Stimulated activated CD4-positive, alpha-beta T cell treated with anti-CD3 and anti-CD28 coated beads, Interleukin-2, amount 100 ng/mL, for 48 hours (primary cell): ENCODE data around the gene TATDN3.
A peak's percentile ranks its signal among the peaks of the same experiment; 100 is the strongest.
"Not testable (repeated sequence)": the region's sequence is repeated elsewhere in the genome, so short reads cannot be mapped to it uniquely, and the experiment has no call there.

Experiments used
- DNase-seq, 2 donors: peaks; one replicate each; pipeline ENCODE4 v3.0.0-alpha.2; 2020

TATDN3 gene

DNA sequence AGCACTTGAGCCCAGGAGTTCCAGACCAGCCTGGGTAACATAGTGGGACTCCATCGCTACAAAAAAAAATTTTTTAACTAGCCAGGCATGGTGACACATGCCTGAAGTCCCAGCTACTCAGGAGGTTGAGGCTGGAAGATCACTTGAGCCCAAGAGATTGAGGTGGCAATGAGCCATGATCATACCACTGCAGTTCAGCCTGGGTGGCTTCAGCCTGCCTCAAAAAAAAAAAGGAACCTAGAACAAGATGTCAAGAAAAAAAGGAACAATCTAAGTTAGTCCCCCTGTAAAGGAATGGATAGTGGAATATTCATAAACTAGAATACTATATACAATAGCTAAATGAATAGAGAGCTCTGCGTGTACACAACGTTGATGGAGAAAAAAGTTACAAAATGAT is 14.5 kb upstream of the TATDN3 start:
- no peak for DNase-seq

- DNase-seq: not testable (repeated sequence)
Observed at GRCh38 chr1:212779086-212779485, 12.6 kb upstream of the TATDN3 start.

DNA sequence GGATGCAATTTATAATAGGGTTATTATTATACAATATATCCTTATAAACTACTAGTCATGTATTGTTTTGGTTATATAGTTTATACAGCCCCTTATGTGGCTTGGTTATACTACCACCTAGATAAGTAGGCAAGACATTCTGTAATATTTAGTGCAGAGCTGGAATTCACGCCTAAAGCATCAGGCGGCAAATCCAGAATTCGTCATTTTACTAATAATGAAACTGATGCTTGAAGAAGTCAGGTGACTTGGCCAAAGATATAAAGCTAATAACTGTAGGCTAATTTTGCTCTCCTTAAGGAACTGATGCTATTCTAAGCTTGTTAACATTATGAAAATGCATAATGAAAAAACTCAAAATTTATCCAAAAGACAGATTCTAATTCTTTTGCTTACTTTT is 10.9 kb upstream of the TATDN3 start:
- no peak for DNase-seq

GRCh38 chr1:212781225-212781624 is 10.5 kb upstream of the TATDN3 start:
- no peak for DNase-seq

GRCh38 chr1:212782422-212783154 is 9.1 kb upstream of the TATDN3 start:
- no peak for DNase-seq

- DNase-seq: no peak
Observed at GRCh38 chr1:212783976-212784375, 7.7 kb upstream of the TATDN3 start.

DNA sequence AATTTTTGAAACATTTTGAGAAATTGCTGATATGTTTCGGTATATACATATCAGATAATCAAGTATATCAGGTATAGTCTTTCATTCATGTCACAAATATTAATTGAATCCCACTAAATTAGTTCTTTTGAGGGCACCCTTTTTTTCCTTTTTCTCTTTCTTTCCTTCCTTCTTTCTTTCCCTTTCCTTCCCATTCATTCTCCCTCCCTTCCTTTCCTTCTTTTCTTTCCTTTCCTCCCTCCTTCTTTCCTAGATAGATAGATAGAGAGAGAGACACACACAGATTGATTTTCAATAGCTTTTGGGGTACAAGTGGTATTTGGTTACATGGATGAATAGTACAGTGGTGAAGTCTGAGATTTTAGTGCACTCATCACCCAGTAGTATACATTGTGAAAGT is 5.8 kb upstream of the TATDN3 start:
- DNase-seq: no peak

- no peak for DNase-seq
Observed at GRCh38 chr1:212791261-212791675, 426 bp upstream of the TATDN3 start.

- no peak for DNase-seq
Observed at GRCh38 chr1:212792396-212792908, 758 bp downstream of the TATDN3 start.

- no peak for DNase-seq
Observed at GRCh38 chr1:212794561-212795014, 2.9 kb downstream of the TATDN3 start.

GRCh38 chr1:212797681-212798080 is 6.0 kb downstream of the TATDN3 start:
- no peak for DNase-seq

DNA sequence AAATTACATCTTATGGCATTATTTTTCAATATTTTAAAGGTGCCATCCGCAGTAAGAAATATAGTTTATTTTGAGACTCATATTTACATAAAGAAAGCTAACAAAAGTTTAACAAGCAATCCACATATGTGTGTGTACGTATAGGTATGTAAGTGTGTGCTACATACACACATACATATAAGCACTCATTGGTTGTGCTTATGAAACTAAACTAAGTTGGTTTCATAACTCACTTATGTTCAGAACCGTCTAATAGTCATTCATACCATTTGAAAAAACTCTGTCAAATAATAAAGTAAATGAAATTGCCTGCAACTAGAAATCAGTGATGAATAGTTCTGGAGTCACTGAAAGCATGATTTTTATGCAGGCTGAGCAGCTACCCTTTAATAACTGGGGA is 14.1 kb downstream of the TATDN3 start:
- DNase-seq: no peak

DNA sequence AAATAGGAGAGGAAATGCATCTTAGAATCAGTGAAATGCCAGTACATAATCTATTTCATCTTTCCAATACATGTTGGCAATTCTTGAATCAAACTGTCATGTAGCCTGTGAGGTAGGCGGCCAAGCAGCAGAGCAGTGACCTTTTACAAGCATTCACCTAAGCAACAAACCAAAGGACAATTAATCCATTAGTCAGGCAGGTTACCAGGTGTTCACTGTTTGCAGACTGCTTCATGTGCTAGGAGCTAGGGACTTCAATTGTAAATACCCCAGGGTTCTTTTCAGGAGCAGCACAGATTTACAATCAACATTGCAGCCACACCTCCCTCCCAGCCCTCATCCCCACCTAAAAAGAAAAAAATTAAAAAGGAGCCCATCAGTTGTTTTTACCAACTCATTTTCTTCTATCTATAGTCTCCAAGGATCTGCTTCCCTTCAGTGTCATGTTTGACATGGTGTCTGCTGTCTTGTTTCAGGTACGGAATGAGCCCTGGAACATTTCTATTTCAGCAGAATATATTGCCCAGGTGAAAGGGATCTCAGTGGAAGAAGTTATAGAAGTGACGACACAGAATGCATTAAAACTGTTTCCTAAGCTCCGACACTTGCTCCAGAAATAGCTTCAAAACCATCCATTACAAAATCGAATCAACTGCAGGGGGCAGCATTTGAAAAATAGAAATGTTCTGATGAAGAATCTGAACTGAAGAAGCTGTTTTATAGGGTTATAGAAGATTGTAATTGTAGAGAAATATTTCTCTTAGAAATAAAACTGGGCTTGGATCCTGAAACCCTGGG is 23.0 kb downstream of the TATDN3 start:
- DNase-seq: peak in 1 of 2 donors; percentile 18

DNA sequence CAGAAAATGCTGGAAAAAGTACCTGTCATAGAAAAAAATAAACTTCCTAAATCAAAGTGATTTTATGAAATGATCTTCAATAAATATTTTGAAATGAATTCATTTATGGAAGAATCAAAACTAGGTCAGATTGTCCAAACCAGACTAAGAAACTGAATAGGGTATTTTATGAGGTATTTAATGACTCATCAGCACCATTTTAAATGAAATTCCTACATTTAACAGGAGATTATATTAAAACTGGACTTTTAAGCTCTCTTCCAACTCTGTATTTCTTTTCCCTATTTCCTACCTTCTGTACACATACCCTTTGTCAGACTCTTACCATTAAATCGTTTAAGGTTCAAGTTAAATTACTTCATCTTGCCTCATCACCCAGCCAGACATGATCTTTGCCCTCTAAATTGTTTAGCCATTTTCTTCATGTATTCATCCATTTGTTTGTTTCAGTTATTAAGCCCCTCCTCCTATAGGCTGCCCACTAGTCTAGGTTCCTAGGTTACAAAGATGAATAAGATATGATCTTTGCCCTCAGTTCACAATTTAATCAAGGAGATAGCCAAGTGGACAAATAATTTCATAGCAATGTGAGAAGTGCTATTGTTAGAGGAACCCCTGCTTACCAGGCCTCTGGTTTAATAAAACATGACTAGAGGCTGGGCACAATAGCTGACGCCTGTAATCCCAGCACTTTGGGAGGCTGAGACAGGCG is 25.0 kb downstream of the TATDN3 start:
- no peak for DNase-seq

DNA sequence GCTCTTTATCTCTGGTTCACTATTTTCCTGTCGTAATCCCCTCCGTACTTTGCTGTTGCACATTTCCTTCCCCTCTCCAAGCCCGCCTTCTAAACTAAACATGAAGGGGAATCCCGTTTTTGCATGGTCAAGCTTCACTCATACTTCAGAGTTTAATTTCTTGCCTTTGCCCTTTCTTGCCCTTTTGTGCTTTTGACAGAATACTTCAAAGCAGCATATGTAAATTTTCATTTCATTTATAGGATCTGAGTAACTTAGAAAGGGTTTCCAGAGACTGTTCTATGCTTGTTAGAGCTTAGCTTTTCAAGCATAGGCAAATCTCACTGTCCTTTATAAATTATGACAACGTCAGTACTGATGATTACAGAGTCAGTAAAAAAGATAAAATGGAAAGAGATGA is 28.0 kb downstream of the TATDN3 start:
- no peak for DNase-seq

DNA sequence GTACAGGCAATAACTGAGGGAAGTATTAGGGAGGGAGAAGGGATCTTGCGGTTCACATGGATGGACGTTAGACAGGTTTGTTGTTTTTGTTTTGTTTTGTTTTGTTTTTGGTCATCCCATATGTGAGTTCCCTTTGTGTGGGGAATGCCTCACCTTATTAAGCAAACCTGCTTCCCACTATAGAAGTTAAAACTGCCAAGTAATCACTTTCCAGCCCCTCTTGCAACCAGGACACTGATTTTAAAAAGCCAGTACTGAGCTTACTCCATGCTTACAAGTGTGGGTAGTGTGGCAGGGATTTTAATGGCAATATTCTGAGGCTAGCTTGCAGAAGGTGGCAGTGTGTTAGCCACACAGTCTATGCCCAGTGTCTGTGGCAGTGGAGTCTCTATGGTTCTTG is 29.3 kb downstream of the TATDN3 start:
- DNase-seq: no peak

GRCh38 chr1:212822956-212823355 is 31.3 kb downstream of the TATDN3 start:
- DNase-seq: no peak

DNA sequence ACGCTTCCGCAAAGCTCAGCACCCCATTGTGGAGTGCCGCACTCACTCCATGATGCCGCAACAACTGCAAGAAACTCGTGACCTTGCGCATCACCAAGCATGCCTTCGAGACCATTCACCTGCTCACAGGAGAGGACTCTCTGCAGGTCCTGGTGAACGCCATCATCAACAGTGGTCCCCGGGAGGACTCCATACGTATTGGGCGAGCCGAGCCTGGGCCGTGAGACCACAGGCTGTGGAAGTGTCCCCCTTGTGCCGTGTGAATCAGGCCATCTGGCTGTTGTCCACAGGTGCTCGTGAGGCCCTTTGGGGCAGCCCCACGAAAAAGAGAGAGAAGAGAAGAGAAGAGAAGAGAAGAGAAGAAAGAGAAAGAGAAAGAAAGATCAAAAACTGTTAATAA is 32.5 kb downstream of the TATDN3 start:
- DNase-seq: no peak

DNA sequence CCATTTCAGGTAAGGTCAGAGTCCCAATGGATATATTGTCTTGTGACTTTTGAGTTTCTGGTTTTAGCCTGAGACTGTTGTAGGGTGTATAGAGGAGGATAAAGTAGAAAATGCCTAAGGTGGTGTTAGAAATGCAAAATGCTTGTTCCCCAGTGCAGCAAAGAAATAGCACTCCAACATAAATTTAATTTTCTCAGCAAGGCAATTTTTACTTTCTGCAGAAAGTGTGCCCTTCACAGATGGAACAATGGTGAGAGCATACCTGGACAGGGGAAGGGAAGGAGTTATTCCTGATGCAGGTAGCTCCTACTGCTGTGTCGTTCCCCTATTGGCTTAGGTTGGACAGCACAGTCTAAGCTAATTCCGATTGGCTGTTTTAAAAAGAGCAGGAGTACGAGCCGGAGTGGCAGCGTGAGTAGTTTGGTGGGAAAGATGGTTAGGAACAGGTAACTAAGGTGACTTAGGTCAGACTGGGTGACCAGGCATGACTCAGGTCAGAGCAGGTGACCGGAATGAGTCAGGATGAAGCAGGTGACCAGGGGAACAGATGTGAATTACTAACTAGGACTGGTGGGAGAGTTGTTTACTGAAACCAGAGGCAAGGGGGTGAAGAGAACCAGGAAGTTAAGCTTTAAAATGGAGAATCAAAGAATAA is 34.2 kb downstream of the TATDN3 start:
- DNase-seq: no peak

- DNase-seq: no peak
Observed at GRCh38 chr1:212827171-212827776, 35.6 kb downstream of the TATDN3 start.

- DNase-seq: no peak
Observed at GRCh38 chr1:212827831-212828278, 36.2 kb downstream of the TATDN3 start.

GRCh38 chr1:212828395-212828794 is 36.7 kb downstream of the TATDN3 start:
- no peak for DNase-seq
